Calu3 (cell line): Measurements from ENCODE around the gene KRT80. TPM values are rescaled to one million over a fixed set of nuclear protein-coding genes. Genes with fewer than 3 reads are reported as not detected.

ENCODE experiments used
- BruUV-seq: library from RNA; stranded (reverse); fragments of 400-500 nt; replicated peaks from 2 replicates; lab custom pipeline; 2021; lab: Mats Ljungman, UMichigan
- CTCF ChIA-PET: fragments of 300-600 bp; sonication (Branson Sonifier 250); formaldehyde crosslinking; loops from one replicate; lab custom pipeline; 2022; ENCODE audit warnings: antibody characterized with exemption; lab: Charles Lee
- DNase-seq: peaks from one replicate; pipeline ENCODE4 v3.0.0; 2022
- H3K27ac Mint-ChIP-seq: one replicate; pipeline ENCODE4 v1.8.0; 2022; ENCODE audit warnings: mixed read lengths; ENCODE audit not compliant: unreplicated experiment
- H3K27me3 Mint-ChIP-seq: one replicate; pipeline ENCODE4 v1.8.0; 2022; ENCODE audit warnings: mixed read lengths; ENCODE audit not compliant: unreplicated experiment
- H3K36me3 Mint-ChIP-seq: one replicate; pipeline ENCODE4 v1.8.0; 2022; ENCODE audit warnings: mild to moderate bottlenecking, moderate library complexity, mixed read lengths; ENCODE audit not compliant: insufficient read depth, unreplicated experiment
- H3K4me1 Mint-ChIP-seq: one replicate; pipeline ENCODE4 v1.8.0; 2022; ENCODE audit warnings: mild to moderate bottlenecking, low read depth, mixed read lengths; ENCODE audit not compliant: unreplicated experiment
- H3K4me3 Mint-ChIP-seq: one replicate; pipeline ENCODE4 v1.8.0; 2022; ENCODE audit warnings: mild to moderate bottlenecking, low read depth, moderate library complexity, mixed read lengths; ENCODE audit not compliant: unreplicated experiment
- H3K9me3 Mint-ChIP-seq: one replicate; pipeline ENCODE4 v1.8.0; 2022; ENCODE audit warnings: low read depth, mixed read lengths; ENCODE audit not compliant: unreplicated experiment
- intact Hi-C: fragments of 100-400 bp; cut with micrococcal nuclease; formaldehyde crosslinking; loops from one replicate; pipeline ENCODE4 v1.10.0; 2022; ENCODE audit not compliant: unreplicated experiment
- total RNA-seq: library from RNA; stranded (reverse); gene quantifications from 2 replicates; pipeline ENCODE4 v1.2.3, GENCODE V29; 2022
- TF ChIP-seq, protein P1 (sequence below): fragments of 200-600 bp; IDR thresholded peaks from one replicate; pipeline ENCODE4 v1.8.0; 2022; ENCODE audit warnings: antibody characterized with exemption; ENCODE audit not compliant: unreplicated experiment

KRT80 gene
- total RNA-seq, 1 experiment from 2014 or later = 45.5 TPM

DNA sequence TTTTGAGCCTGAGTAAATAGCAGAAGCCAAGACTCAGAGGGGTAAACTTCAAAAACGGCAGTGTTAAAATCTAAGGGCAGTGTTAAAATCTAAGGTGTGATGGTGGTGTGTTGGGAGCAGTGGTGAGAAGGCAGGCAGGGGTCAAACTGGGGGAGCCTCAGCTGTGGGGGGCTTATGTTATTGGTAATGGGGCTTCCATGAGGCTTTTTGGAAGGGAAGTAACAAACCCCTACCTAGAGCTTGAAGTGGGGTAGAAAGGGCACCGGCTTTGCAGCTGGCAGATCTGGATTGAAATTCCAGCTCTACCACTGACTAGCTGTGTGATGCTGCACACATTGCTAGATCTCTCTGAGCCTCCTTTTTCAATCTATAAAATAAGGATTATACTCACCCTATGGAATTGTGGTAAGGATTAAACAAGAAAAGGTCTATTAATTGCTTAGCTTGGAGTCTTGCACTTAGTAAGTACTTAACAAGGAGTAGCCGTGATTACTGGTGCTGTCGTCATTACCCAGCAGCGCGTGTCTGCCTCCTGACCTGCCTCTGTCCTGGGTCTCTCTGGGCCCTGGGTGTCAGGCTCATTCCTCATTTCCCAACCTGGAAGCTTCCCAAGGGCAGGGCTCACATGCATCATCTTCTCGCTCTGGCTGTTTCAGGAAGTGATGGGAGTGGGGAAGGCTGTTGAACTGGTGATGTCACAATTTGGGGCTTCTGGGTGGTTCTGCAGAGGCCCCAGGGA is 18.5 kb upstream of the KRT80 start:
- intact Hi-C loops = no loop called here
- TF ChIP-seq, protein P1, sequence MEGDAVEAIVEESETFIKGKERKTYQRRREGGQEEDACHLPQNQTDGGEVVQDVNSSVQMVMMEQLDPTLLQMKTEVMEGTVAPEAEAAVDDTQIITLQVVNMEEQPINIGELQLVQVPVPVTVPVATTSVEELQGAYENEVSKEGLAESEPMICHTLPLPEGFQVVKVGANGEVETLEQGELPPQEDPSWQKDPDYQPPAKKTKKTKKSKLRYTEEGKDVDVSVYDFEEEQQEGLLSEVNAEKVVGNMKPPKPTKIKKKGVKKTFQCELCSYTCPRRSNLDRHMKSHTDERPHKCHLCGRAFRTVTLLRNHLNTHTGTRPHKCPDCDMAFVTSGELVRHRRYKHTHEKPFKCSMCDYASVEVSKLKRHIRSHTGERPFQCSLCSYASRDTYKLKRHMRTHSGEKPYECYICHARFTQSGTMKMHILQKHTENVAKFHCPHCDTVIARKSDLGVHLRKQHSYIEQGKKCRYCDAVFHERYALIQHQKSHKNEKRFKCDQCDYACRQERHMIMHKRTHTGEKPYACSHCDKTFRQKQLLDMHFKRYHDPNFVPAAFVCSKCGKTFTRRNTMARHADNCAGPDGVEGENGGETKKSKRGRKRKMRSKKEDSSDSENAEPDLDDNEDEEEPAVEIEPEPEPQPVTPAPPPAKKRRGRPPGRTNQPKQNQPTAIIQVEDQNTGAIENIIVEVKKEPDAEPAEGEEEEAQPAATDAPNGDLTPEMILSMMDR = no peak
- Mint-ChIP-seq H3K27ac (peak overlapping the region; percentile 15), H3K36me3 (peaks cover 19% of the 10 kb centered on the region), H3K9me3 (no peaks in the 10 kb centered on the region), H3K4me1 (peaks cover 80% of the 10 kb centered on the region), H3K27me3 (no peaks in the 10 kb centered on the region), H3K4me3 (no peak overlapping the region)
- CTCF ChIA-PET = no interaction called here
- DNase-seq = no peak
- BruUV-seq = no TSS peak

DNA sequence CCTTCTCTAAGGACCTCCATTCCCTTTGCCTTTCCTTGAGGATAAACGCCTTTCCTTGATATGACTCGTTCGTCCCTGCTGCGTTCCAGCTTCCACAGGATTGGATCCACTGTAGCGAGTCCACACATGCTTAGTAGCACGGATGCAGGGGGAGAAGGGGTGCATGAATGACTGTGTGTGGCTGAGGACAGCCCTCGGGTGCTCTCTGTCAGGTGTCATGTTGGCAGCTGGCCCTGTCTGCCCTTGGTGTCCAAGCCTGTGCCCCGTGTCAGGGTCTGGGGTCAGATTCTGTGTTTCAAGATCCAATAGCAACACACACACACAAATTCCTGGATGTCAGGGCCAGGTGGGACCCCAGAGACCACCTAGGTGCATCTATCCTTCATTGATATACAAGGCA is 17.5 kb upstream of the KRT80 start:
- intact Hi-C loops = no loop called here
- Mint-ChIP-seq H3K4me3 (no peak overlapping the region), H3K36me3 (peaks cover 13% of the 10 kb centered on the region), H3K4me1 (peaks cover 70% of the 10 kb centered on the region), H3K27me3 (no peaks in the 10 kb centered on the region), H3K9me3 (no peaks in the 10 kb centered on the region), H3K27ac (peak overlapping the region; percentile 15)
- CTCF ChIA-PET = interaction anchor here (1.6 kb wide), 1 partner anchor 8 kb away, joined by 3 read pairs; no protein-coding TSS in a partner anchor
- no peak for DNase-seq
- TF ChIP-seq, protein P1 = no peak
- BruUV-seq = no TSS peak

DNA sequence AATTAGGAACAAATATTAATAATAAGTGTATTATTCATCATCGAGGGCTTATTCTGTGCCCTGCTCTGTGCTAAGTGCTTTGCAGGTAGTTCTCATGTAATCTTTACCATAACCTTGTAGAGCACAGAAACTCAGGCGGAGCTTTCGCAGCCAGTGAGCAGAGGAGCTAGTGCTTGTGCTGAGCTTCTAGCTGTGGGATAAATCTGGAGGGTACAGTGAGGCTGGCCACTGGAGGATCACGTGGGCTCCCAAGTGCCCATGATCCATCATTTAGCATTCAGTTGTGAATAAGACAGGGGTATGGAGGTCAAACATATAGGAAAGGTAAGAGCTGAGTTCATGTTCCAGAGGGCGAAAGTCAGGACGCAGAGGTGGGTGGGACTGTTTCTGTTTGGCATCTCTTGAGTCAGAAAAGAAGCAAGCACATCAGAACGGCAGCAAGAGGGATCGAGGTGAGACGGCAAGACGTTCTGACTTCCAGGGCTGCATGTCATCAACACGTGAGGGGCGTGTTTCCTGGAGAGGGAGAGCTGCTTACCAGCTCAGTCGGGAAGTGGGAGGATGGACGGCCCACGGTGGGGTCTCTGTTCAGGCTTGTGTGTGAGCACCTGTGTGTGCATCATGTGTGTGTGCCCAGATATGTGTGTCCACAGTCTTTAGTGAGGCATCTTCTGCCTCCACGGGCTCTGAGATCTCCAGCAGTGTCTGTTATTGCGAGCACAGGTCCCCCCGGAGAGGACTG is 16.8 kb upstream of the KRT80 start:
- H3K27ac Mint-ChIP-seq = no peak overlapping the region
- intact Hi-C loops = no loop called here
- no TSS peak for BruUV-seq
- H3K9me3 Mint-ChIP-seq = no peaks in the 10 kb centered on the region
- DNase-seq = no peak
- H3K36me3 Mint-ChIP-seq = peaks cover 10% of the 10 kb centered on the region
- no peaks in the 10 kb centered on the region for H3K27me3 Mint-ChIP-seq
- TF ChIP-seq, protein P1 = no peak
- peaks cover 68% of the 10 kb centered on the region for H3K4me1 Mint-ChIP-seq
- CTCF ChIA-PET = interaction anchor here (0.8 to 1.6 kb wide), 5 partner anchors 9 to 37 kb away, joined by 3 to 6 read pairs (median 3); no protein-coding TSS in a partner anchor
- no peak overlapping the region for H3K4me3 Mint-ChIP-seq

DNA sequence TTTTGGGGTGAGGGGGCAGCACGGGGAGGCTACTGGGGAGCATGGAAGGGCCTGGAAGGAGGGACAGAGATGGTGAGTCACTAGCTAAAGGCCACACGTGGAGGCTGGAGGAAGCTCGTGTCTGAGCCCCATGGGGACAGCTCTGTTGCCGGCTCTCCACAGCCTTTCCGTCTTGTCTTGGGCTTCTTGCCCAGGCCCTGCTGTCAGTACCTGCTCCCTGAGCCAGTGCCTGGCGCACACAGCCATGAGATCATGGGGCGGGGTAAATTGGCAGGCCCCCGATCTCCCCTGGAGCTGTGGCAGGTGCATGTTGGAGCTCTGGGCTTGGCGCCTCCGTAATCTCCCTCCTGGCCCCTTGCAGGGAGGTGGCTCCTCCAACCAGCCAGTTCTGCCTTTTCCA is 16.1 kb upstream of the KRT80 start:
- TF ChIP-seq, protein P1 = no peak
- CTCF ChIA-PET = interaction anchor here (0.8 to 1.6 kb wide), 5 partner anchors 10 to 36 kb away, joined by 3 to 6 read pairs (median 3); no protein-coding TSS in a partner anchor
- intact Hi-C loops = no loop called here
- H3K4me3 Mint-ChIP-seq = no peak overlapping the region
- DNase-seq = peak; percentile 32
- BruUV-seq = no TSS peak
- no peaks in the 10 kb centered on the region for H3K27me3 Mint-ChIP-seq
- peaks cover 68% of the 10 kb centered on the region for H3K4me1 Mint-ChIP-seq
- peaks cover 13% of the 10 kb centered on the region for H3K36me3 Mint-ChIP-seq
- H3K9me3 Mint-ChIP-seq = no peaks in the 10 kb centered on the region
- H3K27ac Mint-ChIP-seq = no peak overlapping the region
